SU-DHL-6 (cell line): ENCODE measurements around the gene EFHD1.

Source experiments
- H2AFZ ChIP-seq: fragments of 200-600 bp; sonication (generic); 2 replicates; pipeline ENCODE4 v1.6.1; 2014; ENCODE audit warnings: low read depth, mild to moderate bottlenecking, moderate library complexity, mixed read lengths, antibody characterized with exemption, low read length; ENCODE audit not compliant: severe bottlenecking
- H3F3A ChIP-seq: fragments of 200-600 bp; shearing (Covaris generic); 2 replicates; pipeline ENCODE4 v1.6.0; 2016; ENCODE audit warnings: antibody characterized with exemption, mild to moderate bottlenecking; ENCODE audit not compliant: insufficient read depth
- H3K27ac ChIP-seq: fragments of 200-600 bp; sonication (generic); 2 replicates; pipeline ENCODE4 v1.5.1; 2016; ENCODE audit warnings: low read depth, mild to moderate bottlenecking, low read length, moderate library complexity, mixed read lengths
- H3K27me3 ChIP-seq: fragments of 200-600 bp; sonication (generic), shearing (Covaris generic); 2 replicates; pipeline ENCODE4 v1.6.0; 2014; ENCODE audit warnings: mild to moderate bottlenecking, low read length
- H3K36me3 ChIP-seq: fragments of 200-600 bp; sonication (generic); 2 replicates; pipeline ENCODE4 v1.6.1; 2014; ENCODE audit warnings: mild to moderate bottlenecking, low read length, mixed read lengths
- H3K4me2 ChIP-seq: fragments of 300-600, 200-600 bp; shearing (Covaris generic), sonication (generic); 2 replicates; pipeline ENCODE4 v1.6.0; 2014; ENCODE audit warnings: low read length, low read depth, mild to moderate bottlenecking; ENCODE audit not compliant: poor library complexity, severe bottlenecking
- H3K4me3 ChIP-seq: fragments of 200-600 bp; sonication (generic); 2 replicates; pipeline ENCODE4 v1.5.1; 2014; ENCODE audit warnings: antibody characterized with exemption, low read length, mild to moderate bottlenecking, mixed read lengths; ENCODE audit not compliant: insufficient read depth, poor library complexity, severe bottlenecking
- H3K79me2 ChIP-seq: fragments of 200-600 bp; sonication (generic); 2 replicates; pipeline ENCODE4 v1.6.1; 2014; ENCODE audit warnings: mild to moderate bottlenecking, low read length, moderate library complexity; ENCODE audit not compliant: insufficient read depth
- H3K9ac ChIP-seq: fragments of 200-600 bp; sonication (generic); 2 replicates; pipeline ENCODE4 v1.7.0; 2014; ENCODE audit warnings: mild to moderate bottlenecking, low read length
- H3K9me2 ChIP-seq: fragments of 200-600 bp; sonication (generic); replicated peaks from 2 replicates; pipeline ENCODE4 v1.6.1; 2014; ENCODE audit warnings: low read length; ENCODE audit not compliant: insufficient read depth
- H3K9me3 ChIP-seq: fragments of 200-600 bp; sonication (generic); 2 replicates; pipeline ENCODE4 v1.6.1; 2014; ENCODE audit warnings: low read length, mixed read lengths; ENCODE audit not compliant: insufficient read depth
- H4K20me1 ChIP-seq: fragments of 200-600 bp; sonication (generic); 2 replicates; pipeline ENCODE4 v1.6.1; 2014; ENCODE audit warnings: low read depth, mild to moderate bottlenecking, antibody characterized with exemption, low read length, moderate library complexity, mixed read lengths
- CTCF ChIP-seq: fragments of 200-600 bp; sonication (generic); IDR thresholded peaks from one replicate; pipeline ENCODE4 v1.5.1; 2017; ENCODE audit warnings: antibody characterized with exemption, mild to moderate bottlenecking, low read length, moderate library complexity; ENCODE audit not compliant: insufficient read depth, poor library complexity, severe bottlenecking
- EZH2phosphoT487 ChIP-seq: fragments of 200-600 bp; sonication (generic), shearing (Covaris generic); conservative IDR thresholded peaks from 2 replicates; pipeline ENCODE4 v1.6.1; 2018; ENCODE audit warnings: mild to moderate bottlenecking, antibody characterized with exemption, low read length, moderate library complexity, mixed read lengths

Gene EFHD1

DNA sequence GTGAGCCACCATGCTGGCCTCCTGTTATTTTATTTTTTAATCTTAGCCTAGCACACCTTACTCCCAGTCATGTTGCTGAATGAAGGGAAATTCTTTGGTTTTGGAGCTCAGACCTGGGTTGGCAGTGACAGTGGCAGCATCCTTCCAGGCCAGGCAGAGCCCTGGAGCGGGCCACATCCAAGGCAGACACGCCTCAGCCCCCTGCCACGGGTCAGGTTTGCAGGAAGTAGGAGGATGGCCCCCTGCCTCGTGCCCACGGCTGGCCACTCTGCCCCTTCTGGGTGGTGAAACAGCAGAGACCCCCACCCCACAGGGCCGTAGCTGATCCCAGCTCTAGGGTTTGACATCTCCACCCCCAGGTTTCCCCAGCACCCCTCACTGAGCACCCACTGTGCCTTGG, 11.7 kb downstream of the EFHD1 start:
- Histone ChIP-seq H3K9me3 (no peaks in the 10 kb centered on the region), H3F3A (no peaks in the 10 kb centered on the region)
- TF ChIP-seq CTCF, result no peak

GRCh38 chr2:232646726-232647125, 13.3 kb downstream of the EFHD1 start:
- no peaks in the 10 kb centered on the region for H3K79me2 ChIP-seq
- no peaks in the 10 kb centered on the region for H3K9me3 ChIP-seq
- no peaks in the 10 kb centered on the region for H3K9me2 ChIP-seq
- no peak overlapping the region for H3K9ac ChIP-seq
- no peaks in the 10 kb centered on the region for H3F3A ChIP-seq
- no peaks in the 10 kb centered on the region for H3K27me3 ChIP-seq
- H3K4me3 ChIP-seq, result no peak overlapping the region
- H4K20me1 ChIP-seq, result no peaks in the 10 kb centered on the region
- H3K27ac ChIP-seq, result no peak overlapping the region
- H3K4me2 ChIP-seq, result no peak overlapping the region
- no peak overlapping the region for H2AFZ ChIP-seq
- H3K36me3 ChIP-seq, result no peaks in the 10 kb centered on the region
- TF ChIP-seq EZH2phosphoT487 (no peak), CTCF (no peak)

More for the DNA sequence above, 11.7 kb downstream of the EFHD1 start:
- Histone ChIP-seq H3K36me3 (no peaks in the 10 kb centered on the region), H2AFZ (no peak overlapping the region), H3K27me3 (no peaks in the 10 kb centered on the region), H3K9me2 (no peaks in the 10 kb centered on the region), H4K20me1 (no peaks in the 10 kb centered on the region), H3K27ac (no peak overlapping the region), H3K4me2 (no peak overlapping the region), H3K4me3 (no peak overlapping the region), H3K9ac (no peak overlapping the region), H3K79me2 (no peaks in the 10 kb centered on the region)

GRCh38 chr2:232647261-232647660, 13.9 kb downstream of the EFHD1 start:
- Histone ChIP-seq H3K79me2 (no peaks in the 10 kb centered on the region), H3K9me2 (no peaks in the 10 kb centered on the region), H3K27me3 (no peaks in the 10 kb centered on the region), H3F3A (no peaks in the 10 kb centered on the region), H3K9me3 (no peaks in the 10 kb centered on the region), H3K36me3 (no peaks in the 10 kb centered on the region), H3K27ac (no peak overlapping the region), H3K9ac (no peak overlapping the region), H2AFZ (no peak overlapping the region), H3K4me3 (no peak overlapping the region), H3K4me2 (no peak overlapping the region), H4K20me1 (no peaks in the 10 kb centered on the region)
- no peak for TF ChIP-seq CTCF
- TF ChIP-seq EZH2phosphoT487, result no peak

DNA sequence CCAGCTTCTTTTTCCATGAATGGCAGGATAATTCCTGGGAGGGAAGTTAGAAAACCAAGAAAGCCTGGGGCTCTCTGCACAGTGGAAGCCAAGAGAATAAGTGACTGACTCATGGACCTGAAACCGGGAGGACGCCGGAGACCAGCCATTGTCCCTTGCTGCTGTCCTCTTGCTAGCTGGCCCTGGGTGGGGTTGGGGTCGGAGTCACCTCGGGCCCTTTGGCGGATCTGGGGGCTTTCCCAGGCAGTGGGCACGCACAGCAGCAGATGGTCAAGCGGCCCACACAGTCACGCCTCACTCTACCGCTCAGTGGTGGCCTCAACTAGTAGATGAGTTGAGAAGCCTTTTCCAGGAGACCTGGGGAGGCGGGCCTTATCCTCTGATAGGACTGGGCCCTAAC, 15.6 kb downstream of the EFHD1 start:
- Histone ChIP-seq H3K9me2 (no peaks in the 10 kb centered on the region), H3K27ac (no peak overlapping the region), H3K9ac (no peak overlapping the region), H3K4me2 (no peak overlapping the region), H2AFZ (no peak overlapping the region), H3F3A (no peaks in the 10 kb centered on the region), H4K20me1 (no peaks in the 10 kb centered on the region), H3K27me3 (no peaks in the 10 kb centered on the region), H3K4me3 (no peak overlapping the region), H3K79me2 (no peaks in the 10 kb centered on the region), H3K36me3 (no peaks in the 10 kb centered on the region), H3K9me3 (no peaks in the 10 kb centered on the region)
- TF ChIP-seq EZH2phosphoT487 (no peak), CTCF (no peak)
